HEK293 (cell line): ENCODE data around the gene PRB4.

ENCODE experiments used
- ATF2 ChIP-seq: fragments of 450-650 bp; formaldehyde crosslinking; IDR thresholded peaks from 2 replicates; pipeline ENCODE4 v1.5.1; 2016; ENCODE audit warnings: missing biosample characterization, missing genetic modification characterization, low read depth
- CTCF ChIP-seq: fragments of 450-650 bp; formaldehyde crosslinking; IDR thresholded peaks from 2 replicates; pipeline ENCODE4 v1.5.1; 2016; ENCODE audit warnings: missing biosample characterization, missing genetic modification characterization
- REST ChIP-seq: fragments of 450-650 bp; formaldehyde crosslinking; IDR thresholded peaks from 2 replicates; pipeline ENCODE4 v1.5.1; 2016; ENCODE audit warnings: missing biosample characterization, missing genetic modification characterization
- SALL2 ChIP-seq: fragments of 450-650 bp; formaldehyde crosslinking; IDR thresholded peaks from 2 replicates; pipeline ENCODE4 v1.5.0; 2017; ENCODE audit warnings: missing biosample characterization, mild to moderate bottlenecking, missing genetic modification characterization, borderline replicate concordance
- ZBTB44 ChIP-seq: fragments of 450-650 bp; IDR thresholded peaks from 2 replicates; pipeline ENCODE4 v1.5.1; 2018; ENCODE audit warnings: missing biosample characterization, mild to moderate bottlenecking, missing genetic modification characterization
- ZEB2 ChIP-seq: fragments of 450-650 bp; formaldehyde crosslinking; IDR thresholded peaks from 2 replicates; pipeline ENCODE4 v1.5.1; 2016; ENCODE audit warnings: missing biosample characterization, missing genetic modification characterization
- ZNF138 ChIP-seq: fragments of 450-650 bp; formaldehyde crosslinking; IDR thresholded peaks from 2 replicates; pipeline ENCODE4 v1.5.1; 2016; ENCODE audit warnings: missing biosample characterization, missing genetic modification characterization, borderline replicate concordance
- ZNF140 ChIP-seq: fragments of 450-650 bp; formaldehyde crosslinking; IDR thresholded peaks from 2 replicates; pipeline ENCODE4 v1.5.1; 2016; ENCODE audit warnings: missing biosample characterization, missing genetic modification characterization
- ZNF157 ChIP-seq: fragments of 450-650 bp; formaldehyde crosslinking; IDR thresholded peaks from 2 replicates; pipeline ENCODE4 v1.5.1; 2016; ENCODE audit warnings: missing biosample characterization, missing genetic modification characterization
- ZNF202 ChIP-seq: fragments of 450-650 bp; formaldehyde crosslinking; IDR thresholded peaks from 2 replicates; pipeline ENCODE4 v1.5.1; 2016; ENCODE audit warnings: missing biosample characterization, missing genetic modification characterization, borderline replicate concordance
- ZNF221 ChIP-seq: fragments of 450-650 bp; formaldehyde crosslinking; IDR thresholded peaks from 2 replicates; pipeline ENCODE4 v1.5.1; 2017; ENCODE audit warnings: missing biosample characterization, missing genetic modification characterization, borderline replicate concordance
- ZNF24 ChIP-seq: fragments of 450-650 bp; formaldehyde crosslinking; IDR thresholded peaks from 2 replicates; pipeline ENCODE4 v1.5.1; 2016; ENCODE audit warnings: missing biosample characterization, missing genetic modification characterization
- ZNF658 ChIP-seq: fragments of 450-650 bp; formaldehyde crosslinking; IDR thresholded peaks from 2 replicates; pipeline ENCODE4; 2016; ENCODE audit warnings: missing biosample characterization, missing genetic modification characterization
- ZNF776 ChIP-seq: fragments of 450-650 bp; formaldehyde crosslinking; IDR thresholded peaks from 2 replicates; pipeline ENCODE4 v1.5.0; 2017; ENCODE audit warnings: missing biosample characterization, missing genetic modification characterization, borderline replicate concordance

- no peak for TF ChIP-seq ZNF157 (tag by site-specific recombination)
- no peak for TF ChIP-seq ZBTB44 (tag by site-specific recombination)
- no peak for TF ChIP-seq ZEB2
- no peak for TF ChIP-seq ZNF658 (tag by site-specific recombination)
- TF ChIP-seq CTCF = no peak
- no peak for TF ChIP-seq ATF2 (tag by site-specific recombination)
- no peak for TF ChIP-seq ZNF24 (tag by site-specific recombination)
- TF ChIP-seq ZNF221 (tag by site-specific recombination) = no peak
- no peak for TF ChIP-seq REST (tag by site-specific recombination)
- TF ChIP-seq ZNF138 = no peak
- no peak for TF ChIP-seq ZNF202 (tag by site-specific recombination)
- no peak for TF ChIP-seq SALL2 (tag by site-specific recombination)
- TF ChIP-seq ZNF140 = no peak
- no peak for TF ChIP-seq ZNF776 (tag by site-specific recombination)
Observed at GRCh38 chr12:11324426-11324825, 14.2 kb upstream of the PRB4 start.
